Measurements from ENCODE around the gene OLFML3. TPM values are rescaled to one million over a fixed set of nuclear protein-coding genes. Genes with fewer than 3 reads are reported as not detected.

The OLFML3 gene
- total RNA-seq, 1 donor from 2014 or later: 26.4 TPM

DNA sequence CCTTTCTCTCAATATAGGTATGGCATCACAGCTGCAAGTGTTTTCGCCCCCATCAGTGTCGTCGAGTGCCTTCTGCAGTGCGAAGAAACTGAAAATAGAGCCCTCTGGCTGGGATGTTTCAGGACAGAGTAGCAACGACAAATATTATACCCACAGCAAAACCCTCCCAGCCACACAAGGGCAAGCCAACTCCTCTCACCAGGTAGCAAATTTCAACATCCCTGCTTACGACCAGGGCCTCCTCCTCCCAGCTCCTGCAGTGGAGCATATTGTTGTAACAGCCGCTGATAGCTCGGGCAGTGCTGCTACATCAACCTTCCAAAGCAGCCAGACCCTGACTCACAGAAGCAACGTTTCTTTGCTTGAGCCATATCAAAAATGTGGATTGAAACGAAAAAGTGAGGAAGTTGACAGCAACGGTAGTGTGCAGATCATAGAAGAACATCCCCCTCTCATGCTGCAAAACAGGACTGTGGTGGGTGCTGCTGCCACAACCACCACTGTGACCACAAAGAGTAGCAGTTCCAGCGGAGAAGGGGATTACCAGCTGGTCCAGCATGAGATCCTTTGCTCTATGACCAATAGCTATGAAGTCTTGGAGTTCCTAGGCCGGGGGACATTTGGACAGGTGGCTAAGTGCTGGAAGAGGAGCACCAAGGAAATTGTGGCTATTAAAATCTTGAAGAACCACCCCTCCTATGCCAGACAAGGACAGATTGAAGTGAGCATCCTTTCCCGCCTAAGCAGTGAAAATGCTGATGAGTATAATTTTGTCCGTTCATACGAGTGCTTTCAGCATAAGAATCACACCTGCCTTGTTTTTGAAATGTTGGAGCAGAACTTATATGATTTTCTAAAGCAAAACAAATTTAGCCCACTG lies 38.7 kb upstream of the OLFML3 start:
- no peaks in the 10 kb centered on the region for H3K27me3 ChIP-seq
- no peaks in the 10 kb centered on the region for H3K9me3 ChIP-seq
- TF ChIP-seq, protein P1, sequence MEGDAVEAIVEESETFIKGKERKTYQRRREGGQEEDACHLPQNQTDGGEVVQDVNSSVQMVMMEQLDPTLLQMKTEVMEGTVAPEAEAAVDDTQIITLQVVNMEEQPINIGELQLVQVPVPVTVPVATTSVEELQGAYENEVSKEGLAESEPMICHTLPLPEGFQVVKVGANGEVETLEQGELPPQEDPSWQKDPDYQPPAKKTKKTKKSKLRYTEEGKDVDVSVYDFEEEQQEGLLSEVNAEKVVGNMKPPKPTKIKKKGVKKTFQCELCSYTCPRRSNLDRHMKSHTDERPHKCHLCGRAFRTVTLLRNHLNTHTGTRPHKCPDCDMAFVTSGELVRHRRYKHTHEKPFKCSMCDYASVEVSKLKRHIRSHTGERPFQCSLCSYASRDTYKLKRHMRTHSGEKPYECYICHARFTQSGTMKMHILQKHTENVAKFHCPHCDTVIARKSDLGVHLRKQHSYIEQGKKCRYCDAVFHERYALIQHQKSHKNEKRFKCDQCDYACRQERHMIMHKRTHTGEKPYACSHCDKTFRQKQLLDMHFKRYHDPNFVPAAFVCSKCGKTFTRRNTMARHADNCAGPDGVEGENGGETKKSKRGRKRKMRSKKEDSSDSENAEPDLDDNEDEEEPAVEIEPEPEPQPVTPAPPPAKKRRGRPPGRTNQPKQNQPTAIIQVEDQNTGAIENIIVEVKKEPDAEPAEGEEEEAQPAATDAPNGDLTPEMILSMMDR (IDR thresholded peaks at IDR 0.05): no peak
- no peaks in the 10 kb centered on the region for H3K4me1 ChIP-seq
- intact Hi-C loops (cut with DNase I): no loop called here
- no peak for DNase-seq (ENCODE audit: low spot score in 2 of 2)
- peaks cover 3 to 23% of the 10 kb centered on the region in 2 donors for H3K36me3 ChIP-seq
- H3K27ac ChIP-seq: no peak overlapping the region
- no peak overlapping the region for H3K4me3 ChIP-seq

DNA sequence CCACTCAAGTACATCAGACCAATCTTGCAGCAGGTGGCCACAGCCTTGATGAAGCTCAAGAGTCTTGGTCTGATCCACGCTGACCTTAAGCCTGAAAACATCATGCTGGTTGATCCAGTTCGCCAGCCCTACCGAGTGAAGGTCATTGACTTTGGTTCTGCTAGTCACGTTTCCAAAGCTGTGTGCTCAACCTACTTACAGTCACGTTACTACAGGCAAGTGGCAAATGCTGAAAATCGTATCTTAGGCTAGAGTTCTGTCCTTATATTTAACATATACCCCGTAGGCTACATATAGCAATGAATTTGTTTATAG lies 38.1 kb upstream of the OLFML3 start:
- H3K27ac ChIP-seq: no peak overlapping the region
- no peak for DNase-seq (ENCODE audit: low spot score in 2 of 2)
- TF ChIP-seq, protein P1 (IDR thresholded peaks at IDR 0.05): no peak
- no peak overlapping the region for H3K4me3 ChIP-seq
- intact Hi-C loops (cut with DNase I): no loop called here
- no peaks in the 10 kb centered on the region for H3K9me3 ChIP-seq
- H3K36me3 ChIP-seq: peaks cover 3 to 23% of the 10 kb centered on the region in 2 donors
- no peaks in the 10 kb centered on the region for H3K27me3 ChIP-seq
- H3K4me1 ChIP-seq: peaks cover 0 to 3% of the 10 kb centered on the region in 2 donors

DNA sequence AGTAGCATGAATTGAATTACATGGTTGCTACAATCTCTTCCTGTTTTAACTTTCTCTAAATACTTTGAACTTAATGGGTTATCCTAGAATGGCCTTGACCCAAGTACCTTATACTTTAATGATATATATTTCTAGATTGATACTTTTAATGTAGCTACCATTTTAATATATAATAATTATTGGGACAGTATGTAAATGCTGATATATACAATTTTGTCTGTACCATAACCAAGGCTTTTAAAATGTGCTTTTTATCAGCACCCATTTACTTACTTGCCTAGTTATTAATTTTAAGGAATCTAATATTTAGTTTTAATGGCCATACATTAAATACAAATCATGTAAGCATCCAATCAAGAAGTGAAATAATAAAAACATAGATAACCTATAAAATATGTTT lies 36.7 kb upstream of the OLFML3 start:
- no peak overlapping the region for H3K27ac ChIP-seq
- TF ChIP-seq, protein P1 (IDR thresholded peaks at IDR 0.05): no peak
- no peak overlapping the region for H3K4me3 ChIP-seq
- no peaks in the 10 kb centered on the region for H3K9me3 ChIP-seq
- peaks cover 3 to 23% of the 10 kb centered on the region in 2 donors for H3K36me3 ChIP-seq
- DNase-seq (ENCODE audit: low spot score in 2 of 2): no peak
- no peaks in the 10 kb centered on the region for H3K27me3 ChIP-seq
- H3K4me1 ChIP-seq: peaks cover 4 to 11% of the 10 kb centered on the region in 2 donors
- intact Hi-C loops (cut with DNase I): no loop called here

DNA sequence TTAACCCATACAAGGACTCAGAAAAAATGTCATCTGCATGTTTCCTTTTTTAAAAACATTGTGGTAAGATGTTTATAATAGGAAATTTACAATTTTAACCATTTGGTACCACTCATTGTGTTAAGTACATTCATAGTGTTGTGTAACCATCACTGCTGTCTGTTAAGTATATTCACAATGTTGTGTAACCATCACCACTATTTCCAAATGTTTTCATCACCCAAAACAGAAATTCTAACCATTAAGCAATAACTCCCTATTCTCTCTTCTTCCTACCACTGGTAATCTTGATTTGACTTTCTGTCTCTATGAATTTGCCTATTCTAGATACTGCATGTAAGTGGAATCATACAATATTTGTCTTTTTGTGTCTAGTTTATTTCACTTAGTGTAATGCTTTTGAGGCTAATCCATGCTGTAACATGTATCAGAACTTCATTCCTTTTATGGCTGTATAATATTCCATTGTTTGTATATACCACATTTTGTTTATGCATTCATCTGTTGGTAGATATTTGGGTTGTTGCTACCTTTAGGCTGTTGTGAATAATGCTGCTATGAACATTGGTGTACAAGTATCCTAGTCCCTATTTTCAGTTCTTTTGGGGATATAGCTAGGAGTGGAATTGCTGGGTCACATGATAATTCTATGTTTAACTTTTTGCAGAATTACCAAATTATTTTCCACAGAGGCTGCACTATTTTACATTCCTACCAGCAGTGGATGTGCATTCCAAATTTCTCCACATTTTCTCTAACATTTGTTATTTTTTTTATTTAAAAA lies 36.1 kb upstream of the OLFML3 start:
- no peaks in the 10 kb centered on the region for H3K27me3 ChIP-seq
- H3K36me3 ChIP-seq: peaks cover 3 to 23% of the 10 kb centered on the region in 2 donors
- H3K4me1 ChIP-seq: peaks cover 4 to 13% of the 10 kb centered on the region in 2 donors
- no peak overlapping the region for H3K4me3 ChIP-seq
- no peak overlapping the region for H3K27ac ChIP-seq
- intact Hi-C loops (cut with DNase I): no loop called here
- TF ChIP-seq, protein P1 (IDR thresholded peaks at IDR 0.05): no peak
- no peaks in the 10 kb centered on the region for H3K9me3 ChIP-seq
- no peak for DNase-seq (ENCODE audit: low spot score in 2 of 2)

DNA sequence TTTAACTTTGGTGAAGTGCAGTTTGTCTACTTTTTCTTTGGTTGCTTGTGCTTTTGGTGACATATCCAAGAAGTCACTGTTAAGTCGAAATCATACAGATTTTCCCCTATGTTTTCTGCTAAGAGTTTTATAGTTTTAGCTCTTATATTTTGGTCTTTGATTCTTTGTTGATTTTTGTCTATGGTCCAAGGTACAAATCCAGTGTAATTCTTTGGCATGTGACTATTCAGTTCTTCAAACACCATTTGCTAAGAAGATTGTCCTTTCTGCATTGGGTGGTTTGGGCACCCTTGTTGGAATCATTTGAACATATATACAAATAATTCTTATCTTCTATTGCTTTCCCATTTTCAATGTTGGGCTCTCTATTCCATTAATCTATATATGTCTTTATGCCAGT lies 33.9 kb upstream of the OLFML3 start:
- Histone ChIP-seq H3K27me3 (no peaks in the 10 kb centered on the region), H3K4me1 (peaks cover 4 to 28% of the 10 kb centered on the region in 2 donors), H3K27ac (no peak overlapping the region), H3K9me3 (no peaks in the 10 kb centered on the region), H3K36me3 (peaks cover 3 to 23% of the 10 kb centered on the region in 2 donors), H3K4me3 (no peak overlapping the region)
- no peak for DNase-seq (ENCODE audit: low spot score in 2 of 2)
- intact Hi-C loops (cut with DNase I): no loop called here
- TF ChIP-seq, protein P1 (IDR thresholded peaks at IDR 0.05): no peak
